Thyroid gland (tissue), 4 donors: ENCODE results near the gene DNAAF8.

ENCODE experiments used
- CTCF ChIP-seq, 6 experiments: fragments of 200-600 bp in 3 of 6; fragments of 450-650 bp in 3 of 6; sonication (generic) in 3 of 6; IDR thresholded peaks; one replicate each; pipeline ENCODE4 v1.5.1; 2016 to 2019; ENCODE audit warnings: antibody characterized with exemption in 6 of 6, mild to moderate bottlenecking in 2 of 6, inconsistent platforms in 1 of 6, moderate library complexity in 1 of 6
- POLR2A ChIP-seq, 2 donors: fragments of 450-650 bp; IDR thresholded peaks; one replicate each; pipeline ENCODE4 v1.6.1; 2017; ENCODE audit warnings: antibody characterized with exemption in 2 of 2, mild to moderate bottlenecking in 2 of 2, moderate library complexity in 1 of 2

- no peak for TF ChIP-seq CTCF (IDR thresholded peaks at IDR 0.05)
- TF ChIP-seq POLR2A (IDR thresholded peaks at IDR 0.05) = no peak
Observed at GRCh38 chr16:4747906-4748681, 13.8 kb downstream of the DNAAF8 start.
